Prostate gland (tissue), 2 donors: ENCODE results near the gene TBC1D32. TPM values are rescaled to one million over a fixed set of nuclear protein-coding genes. Genes with fewer than 3 reads are reported as not detected.
"Not testable (repeated sequence)": the region's sequence is repeated elsewhere in the genome, so short reads cannot be mapped to it uniquely, and the experiment has no call there.

Source experiments
- DNase-seq: peaks from one replicate; pipeline ENCODE4 v3.0.0-alpha.2; 2019; ENCODE audit warnings: low spot score
- H3K27ac ChIP-seq, 2 donors: fragments of 200-600 bp; sonication (generic); 2 replicates each; pipeline ENCODE4 v1.5.1; 2017 to 2019
- H3K27me3 ChIP-seq: fragments of 200-600 bp; sonication (generic); replicated peaks from 2 replicates; pipeline ENCODE4 v1.5.1; 2019; ENCODE audit not compliant: insufficient read depth
- H3K36me3 ChIP-seq, 2 donors: fragments of 200-600 bp; sonication (generic); 1 replicate in 1 of 2; 2 replicates in 1 of 2; pipeline versions ENCODE4 v1.5.1 to v1.8.1; 2017 to 2019
- H3K4me1 ChIP-seq: fragments of 200-600 bp; sonication (generic); replicated peaks from 2 replicates; pipeline ENCODE4 v1.5.1; 2019
- H3K4me3 ChIP-seq, 2 donors: fragments of 200-600 bp; sonication (generic); 2 replicates each; pipeline ENCODE4 v1.5.1; 2017 to 2019
- H3K9me3 ChIP-seq: fragments of 200-600 bp; sonication (generic); 2 replicates; pipeline ENCODE4 v1.5.1; 2017
- CTCF ChIP-seq, 4 experiments: fragments of 200-600 bp in 2 of 4; fragments of 450-650 bp in 2 of 4; sonication (generic) in 2 of 4; IDR thresholded peaks; 1 replicate in 3 of 4; 2 replicates in 1 of 4; pipeline ENCODE4 v1.5.1; 2016 to 2019; ENCODE audit warnings: antibody characterized with exemption in 4 of 4, mild to moderate bottlenecking in 2 of 4, moderate library complexity in 2 of 4
- POLR2A ChIP-seq: fragments of 450-650 bp; IDR thresholded peaks from one replicate; pipeline ENCODE4 v1.6.1; 2016; ENCODE audit warnings: antibody characterized with exemption, mild to moderate bottlenecking
- POLR2AphosphoS5 ChIP-seq: sonication (generic); formaldehyde crosslinking; IDR thresholded peaks from one replicate; pipeline ENCODE4 v1.6.1; 2017; ENCODE audit warnings: antibody characterized with exemption
- WGBS: methylation state at CpG from one replicate; pipeline ENCODE4 v1.1.5; 2018; 5-methylcytosine and 5-hydroxymethylcytosine counted together
- intact Hi-C: fragments of 100-400 bp; cut with DNase I; formaldehyde crosslinking; loops from one replicate; pipeline ENCODE4 v1.14.2; 2022
- total RNA-seq, 2 donors: library from RNA; depleted of rRNA; stranded (reverse); fragments of >200 nt; gene quantifications; one replicate each; pipeline ENCODE4 v1.1.0, GENCODE V29; 2016

Gene TBC1D32
- total RNA-seq, 2 donors from 2014 or later: 10.7 to 11.1 TPM

- DNase-seq: no peak
- no peak overlapping the region for H3K27ac ChIP-seq
- no peak overlapping the region for H3K4me3 ChIP-seq
- H3K36me3 ChIP-seq: no peaks in the 10 kb centered on the region
- H3K9me3 ChIP-seq: no peaks in the 10 kb centered on the region
- no peaks in the 10 kb centered on the region for H3K4me1 ChIP-seq
- 47% methylated on average over 1 of the region's 1 CpG for WGBS
- no peak for TF ChIP-seq CTCF (IDR thresholded peaks at IDR 0.05)
- no peak for TF ChIP-seq POLR2A
- TF ChIP-seq POLR2AphosphoS5: no peak
- intact Hi-C loops: no loop called here
- H3K27me3 ChIP-seq: no peaks in the 10 kb centered on the region
Measured at GRCh38 chr6:121187833-121188200, 146.5 kb downstream of the TBC1D32 start.

GRCh38 chr6:121187200-121187832 is 147.0 kb downstream of the TBC1D32 start:
- H3K9me3 ChIP-seq: no peaks in the 10 kb centered on the region
- no peaks in the 10 kb centered on the region for H3K4me1 ChIP-seq
- no peak overlapping the region for H3K27ac ChIP-seq
- intact Hi-C loops: no loop called here
- 95% methylated on average over 1 of the region's 1 CpG for WGBS
- H3K36me3 ChIP-seq: no peaks in the 10 kb centered on the region
- TF ChIP-seq POLR2A (no peak), CTCF (IDR thresholded peaks at IDR 0.05) (no peak), POLR2AphosphoS5 (no peak)
- H3K4me3 ChIP-seq: no peak overlapping the region
- no peak for DNase-seq
- H3K27me3 ChIP-seq: no peaks in the 10 kb centered on the region

- DNase-seq: no peak
- TF ChIP-seq POLR2AphosphoS5: no peak
- TF ChIP-seq CTCF (IDR thresholded peaks at IDR 0.05): no peak
- TF ChIP-seq POLR2A: no peak
- no peaks in the 10 kb centered on the region for H3K36me3 ChIP-seq
- no peaks in the 10 kb centered on the region for H3K4me1 ChIP-seq
- no peak overlapping the region for H3K4me3 ChIP-seq
- intact Hi-C loops: no loop called here
- H3K27me3 ChIP-seq: no peaks in the 10 kb centered on the region
- 93% methylated on average over 1 of the region's 1 CpG for WGBS
- H3K27ac ChIP-seq: no peak overlapping the region
- no peaks in the 10 kb centered on the region for H3K9me3 ChIP-seq
Measured at GRCh38 chr6:121183742-121184141, 150.5 kb downstream of the TBC1D32 start.

GRCh38 chr6:121175827-121176226 is 158.5 kb downstream of the TBC1D32 start:
- Histone ChIP-seq H3K4me1 (no peaks in the 10 kb centered on the region), H3K4me3 (no peak overlapping the region), H3K27ac (no peak overlapping the region), H3K36me3 (no peaks in the 10 kb centered on the region), H3K9me3 (no peaks in the 10 kb centered on the region), H3K27me3 (no peaks in the 10 kb centered on the region)
- WGBS: 92% methylated on average over 3 of the region's 3 CpGs
- no peak for DNase-seq
- intact Hi-C loops: no loop called here
- no peak for TF ChIP-seq POLR2A
- no peak for TF ChIP-seq CTCF (IDR thresholded peaks at IDR 0.05)
- TF ChIP-seq POLR2AphosphoS5: no peak

GRCh38 chr6:121172451-121172850 is 161.8 kb downstream of the TBC1D32 start:
- H3K27ac ChIP-seq, H3K4me1 ChIP-seq, H3K9me3 ChIP-seq, H3K4me3 ChIP-seq, DNase-seq, H3K27me3 ChIP-seq, intact Hi-C loops, H3K36me3 ChIP-seq: not testable (repeated sequence)
- WGBS: 90% methylated on average over 1 of the region's 1 CpG
